Measurements from ENCODE around the gene RAE1. TPM values are rescaled to one million over a fixed set of nuclear protein-coding genes. Genes with fewer than 3 reads are reported as not detected.

RAE1 gene
- total RNA-seq, 1 experiment from 2014 or later, result 53.1 TPM

DNA sequence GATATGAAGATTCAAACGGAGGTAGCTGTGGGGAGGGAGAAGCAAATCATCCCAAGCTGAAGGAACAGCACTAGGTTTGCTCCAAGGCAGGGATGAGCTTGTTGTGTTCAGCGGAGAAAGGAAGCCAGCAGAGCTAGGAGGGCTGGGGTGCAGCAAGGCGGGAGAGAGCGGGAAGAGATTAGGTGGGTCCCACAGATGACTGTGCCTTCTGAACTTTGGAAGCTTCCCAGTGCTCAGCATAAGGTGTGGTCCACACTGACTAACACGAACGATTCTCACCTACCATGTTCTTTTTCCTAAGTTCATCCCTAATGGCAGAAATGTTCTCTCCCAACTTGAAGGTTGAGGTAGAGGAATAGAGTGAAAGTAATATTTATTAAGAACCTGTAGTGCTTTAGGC, 1.2 kb downstream of the RAE1 start:
- TF ChIP-seq, protein P1, sequence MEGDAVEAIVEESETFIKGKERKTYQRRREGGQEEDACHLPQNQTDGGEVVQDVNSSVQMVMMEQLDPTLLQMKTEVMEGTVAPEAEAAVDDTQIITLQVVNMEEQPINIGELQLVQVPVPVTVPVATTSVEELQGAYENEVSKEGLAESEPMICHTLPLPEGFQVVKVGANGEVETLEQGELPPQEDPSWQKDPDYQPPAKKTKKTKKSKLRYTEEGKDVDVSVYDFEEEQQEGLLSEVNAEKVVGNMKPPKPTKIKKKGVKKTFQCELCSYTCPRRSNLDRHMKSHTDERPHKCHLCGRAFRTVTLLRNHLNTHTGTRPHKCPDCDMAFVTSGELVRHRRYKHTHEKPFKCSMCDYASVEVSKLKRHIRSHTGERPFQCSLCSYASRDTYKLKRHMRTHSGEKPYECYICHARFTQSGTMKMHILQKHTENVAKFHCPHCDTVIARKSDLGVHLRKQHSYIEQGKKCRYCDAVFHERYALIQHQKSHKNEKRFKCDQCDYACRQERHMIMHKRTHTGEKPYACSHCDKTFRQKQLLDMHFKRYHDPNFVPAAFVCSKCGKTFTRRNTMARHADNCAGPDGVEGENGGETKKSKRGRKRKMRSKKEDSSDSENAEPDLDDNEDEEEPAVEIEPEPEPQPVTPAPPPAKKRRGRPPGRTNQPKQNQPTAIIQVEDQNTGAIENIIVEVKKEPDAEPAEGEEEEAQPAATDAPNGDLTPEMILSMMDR (conservative IDR thresholded peaks at IDR 0.05), result no peak
- no peak overlapping the region for H3K14ac ChIP-seq (ENCODE audit: insufficient read depth, low read length)
- peak overlapping the region in 1 of 3 experiments; percentile 53; a peak in 1 of 7 replicates for H3K27ac Mint-ChIP-seq
- no CpG with 5 or more reads among the region's 6 CpGs for WGBS (ENCODE audit: extremely low coverage, insufficient read length, low lambda C conversion rate)
- H3K23me2 ChIP-seq (ENCODE audit: insufficient read length, low read depth, low read length, poor library complexity, severe bottlenecking), result peaks cover 5% of the 10 kb centered on the region
- H3K4me1 ChIP-seq (ENCODE audit: insufficient read depth, low read length), result no peaks in the 10 kb centered on the region
- peaks cover 21 to 36% (median 32%) of the 10 kb centered on the region in 3 experiments for H3K36me3 Mint-ChIP-seq (ENCODE audit: insufficient read depth in 1 of 3, low read depth in 3 of 3)
- H3K4ac ChIP-seq (ENCODE audit: low read depth, low read length), result no peak overlapping the region
- H2BK15ac ChIP-seq (ENCODE audit: low read depth, low read length), result no peak overlapping the region
- no peak overlapping the region for H3K9ac ChIP-seq (ENCODE audit: extremely low read depth, insufficient read length, low read length)
- H2AFZ ChIP-seq (ENCODE audit: low read length), result no peak overlapping the region
- no peak overlapping the region for H2BK5ac ChIP-seq (ENCODE audit: insufficient read length, low read length)
- no peak overlapping the region for H2BK20ac ChIP-seq (ENCODE audit: low read depth, low read length, poor library complexity, severe bottlenecking)
- no peak overlapping the region for H3T11ph ChIP-seq (ENCODE audit: low read length)
- no peak overlapping the region for H3K23ac ChIP-seq (ENCODE audit: insufficient read length, low read depth, low read length)
- H3K27ac ChIP-seq (ENCODE audit: insufficient read length, low read depth, low read length), result no peak overlapping the region
- no peak overlapping the region for H3K18ac ChIP-seq (ENCODE audit: insufficient read length, low read depth, low read length)
- H4K20me1 ChIP-seq (ENCODE audit: control insufficient read depth, insufficient read depth, insufficient read length), result no peaks in the 10 kb centered on the region
- no peak overlapping the region for H2AK5ac ChIP-seq (ENCODE audit: insufficient read length, low read length)
- no peaks in the 10 kb centered on the region for H3K27me3 ChIP-seq (ENCODE audit: insufficient read depth, low read length)
- H4K91ac ChIP-seq (ENCODE audit: insufficient read length, low read depth, low read length), result no peak overlapping the region
- peaks cover 4% of the 10 kb centered on the region for H3K27me3 Mint-ChIP-seq (ENCODE audit: low read depth)
- peak overlapping the region; percentile 91 to 95 for H3K4me3 Mint-ChIP-seq
- H3K9me3 Mint-ChIP-seq, result peaks cover 0 to 3% of the 10 kb centered on the region in 2 experiments; a peak in 1 of 5 replicates
- DNase-seq, result no peak
- no peak overlapping the region for H4K5ac ChIP-seq (ENCODE audit: insufficient read length, low read depth, low read length)
- H3K79me1 ChIP-seq (ENCODE audit: insufficient read depth, low read depth, low read length, poor library complexity, severe bottlenecking), result peaks cover 6% of the 10 kb centered on the region
- H3K9me3 ChIP-seq (ENCODE audit: control insufficient read depth, low read depth, low read length), result no peaks in the 10 kb centered on the region
- H3K56ac ChIP-seq (ENCODE audit: insufficient read length, low read depth, low read length), result no peak overlapping the region
- no peak overlapping the region for H2BK120ac ChIP-seq (ENCODE audit: low read depth, low read length, poor library complexity, severe bottlenecking)
- no peak overlapping the region for H2BK12ac ChIP-seq (ENCODE audit: insufficient read length, low read depth, low read length)
- H3K4me1 Mint-ChIP-seq, result peaks cover 8% of the 10 kb centered on the region in 2 experiments
- no peak overlapping the region for H4K8ac ChIP-seq (replicated peaks; ENCODE audit: insufficient read length, low read depth, low read length)
- H3K79me2 ChIP-seq (ENCODE audit: insufficient read depth, low read length), result peaks cover 20% of the 10 kb centered on the region; the same call in 1 of the 2 replicates
- H3K4me2 ChIP-seq (ENCODE audit: insufficient read depth, insufficient read length, low read length), result peak overlapping the region; percentile 89
